Prostate gland (tissue), 2 donors: Measurements from ENCODE around the gene ADAMTS14. TPM values are rescaled to one million over a fixed set of nuclear protein-coding genes. Genes with fewer than 3 reads are reported as not detected.

Source experiments
- DNase-seq: peaks from one replicate; pipeline ENCODE4 v3.0.0-alpha.2; 2019; ENCODE audit warnings: low spot score
- H3K27ac ChIP-seq, 2 donors: fragments of 200-600 bp; sonication (generic); 2 replicates each; pipeline ENCODE4 v1.5.1; 2017 to 2019
- H3K27me3 ChIP-seq: fragments of 200-600 bp; sonication (generic); replicated peaks from 2 replicates; pipeline ENCODE4 v1.5.1; 2019; ENCODE audit not compliant: insufficient read depth
- H3K36me3 ChIP-seq, 2 donors: fragments of 200-600 bp; sonication (generic); 1 replicate in 1 of 2; 2 replicates in 1 of 2; pipeline versions ENCODE4 v1.5.1 to v1.8.1; 2017 to 2019
- H3K4me1 ChIP-seq: fragments of 200-600 bp; sonication (generic); replicated peaks from 2 replicates; pipeline ENCODE4 v1.5.1; 2019
- H3K4me3 ChIP-seq, 2 donors: fragments of 200-600 bp; sonication (generic); 2 replicates each; pipeline ENCODE4 v1.5.1; 2017 to 2019
- H3K9me3 ChIP-seq: fragments of 200-600 bp; sonication (generic); 2 replicates; pipeline ENCODE4 v1.5.1; 2017
- CTCF ChIP-seq, 4 experiments: fragments of 200-600 bp in 2 of 4; fragments of 450-650 bp in 2 of 4; sonication (generic) in 2 of 4; IDR thresholded peaks; 1 replicate in 3 of 4; 2 replicates in 1 of 4; pipeline ENCODE4 v1.5.1; 2016 to 2019; ENCODE audit warnings: antibody characterized with exemption in 4 of 4, mild to moderate bottlenecking in 2 of 4, moderate library complexity in 2 of 4
- POLR2A ChIP-seq: fragments of 450-650 bp; IDR thresholded peaks from one replicate; pipeline ENCODE4 v1.6.1; 2016; ENCODE audit warnings: antibody characterized with exemption, mild to moderate bottlenecking
- POLR2AphosphoS5 ChIP-seq: sonication (generic); formaldehyde crosslinking; IDR thresholded peaks from one replicate; pipeline ENCODE4 v1.6.1; 2017; ENCODE audit warnings: antibody characterized with exemption
- WGBS: methylation state at CpG from one replicate; pipeline ENCODE4 v1.1.5; 2018; 5-methylcytosine and 5-hydroxymethylcytosine counted together
- intact Hi-C: fragments of 100-400 bp; cut with DNase I; formaldehyde crosslinking; loops from one replicate; pipeline ENCODE4 v1.14.2; 2022
- total RNA-seq, 2 donors: library from RNA; depleted of rRNA; stranded (reverse); fragments of >200 nt; gene quantifications; one replicate each; pipeline ENCODE4 v1.1.0, GENCODE V29; 2016

Gene ADAMTS14
- total RNA-seq, 2 donors from 2014 or later, result 0.28 TPM; not detected in 1

GRCh38 chr10:70684839-70685454 lies 12.6 kb downstream of the ADAMTS14 start:
- WGBS, result 92% methylated on average over 4 of the region's 4 CpGs
- Histone ChIP-seq H3K9me3 (no peaks in the 10 kb centered on the region), H3K4me1 (no peaks in the 10 kb centered on the region), H3K4me3 (no peak overlapping the region), H3K27me3 (no peaks in the 10 kb centered on the region), H3K36me3 (no peaks in the 10 kb centered on the region), H3K27ac (no peak overlapping the region)
- TF ChIP-seq POLR2AphosphoS5 (no peak), CTCF (IDR thresholded peaks at IDR 0.05) (no peak), POLR2A (no peak)
- intact Hi-C loops, result no loop called here
- no peak for DNase-seq

GRCh38 chr10:70685455-70685911 lies 13.2 kb downstream of the ADAMTS14 start:
- TF ChIP-seq POLR2A (no peak), CTCF (IDR thresholded peaks at IDR 0.05) (no peak)
- DNase-seq, result no peak
- Histone ChIP-seq H3K9me3 (no peaks in the 10 kb centered on the region), H3K27me3 (no peaks in the 10 kb centered on the region), H3K4me3 (no peak overlapping the region), H3K27ac (no peak overlapping the region), H3K36me3 (no peaks in the 10 kb centered on the region), H3K4me1 (no peaks in the 10 kb centered on the region)
- WGBS, result 81% methylated on average over 8 of the region's 8 CpGs
- intact Hi-C loops, result no loop called here

- WGBS, result 88% methylated on average over 8 of the region's 9 CpGs
- Histone ChIP-seq H3K27me3 (no peaks in the 10 kb centered on the region), H3K36me3 (no peaks in the 10 kb centered on the region), H3K4me3 (no peak overlapping the region), H3K27ac (no peak overlapping the region), H3K4me1 (no peaks in the 10 kb centered on the region), H3K9me3 (no peaks in the 10 kb centered on the region)
- no peak for DNase-seq
- intact Hi-C loops, result no loop called here
- TF ChIP-seq POLR2AphosphoS5, result no peak
- no peak for TF ChIP-seq CTCF (IDR thresholded peaks at IDR 0.05)
- no peak for TF ChIP-seq POLR2A
These were observed 16.5 kb downstream of the ADAMTS14 start for GRCh38 chr10:70688828-70689227.

GRCh38 chr10:70689661-70690060 lies 17.4 kb downstream of the ADAMTS14 start:
- Histone ChIP-seq H3K36me3 (no peaks in the 10 kb centered on the region), H3K4me1 (no peaks in the 10 kb centered on the region), H3K9me3 (no peaks in the 10 kb centered on the region), H3K27me3 (no peaks in the 10 kb centered on the region), H3K27ac (no peak overlapping the region), H3K4me3 (no peak overlapping the region)
- TF ChIP-seq POLR2AphosphoS5 (no peak), CTCF (IDR thresholded peaks at IDR 0.05) (no peak), POLR2A (no peak)
- intact Hi-C loops, result no loop called here
- no peak for DNase-seq
- WGBS, result 94% methylated on average over 12 of the region's 12 CpGs

- Histone ChIP-seq H3K27ac (no peak overlapping the region), H3K27me3 (no peaks in the 10 kb centered on the region), H3K4me3 (no peak overlapping the region), H3K4me1 (no peaks in the 10 kb centered on the region), H3K36me3 (no peaks in the 10 kb centered on the region), H3K9me3 (no peaks in the 10 kb centered on the region)
- WGBS, result 57% methylated on average over 2 of the region's 11 CpGs
- intact Hi-C loops, result no loop called here
- no peak for DNase-seq
- TF ChIP-seq CTCF (IDR thresholded peaks at IDR 0.05) (no peak), POLR2AphosphoS5 (no peak)
These were observed 18.3 kb downstream of the ADAMTS14 start for GRCh38 chr10:70690589-70690988.
